Heart right ventricle (tissue), 16 donors: Measurements from ENCODE around the gene TTC7B. TPM values are rescaled to one million over a fixed set of nuclear protein-coding genes. Genes with fewer than 3 reads are reported as not detected.
A peak's percentile ranks its signal among the peaks of the same experiment; 100 is the strongest.

Experiments used
- ATAC-seq, 8 donors: fragments of 200-7000 bp; cut with Tn5 transposase; one replicate each; pipeline ENCODE4 v1.9.1; 2020; ENCODE audit warnings: mild to moderate bottlenecking in 8 of 8, moderate library complexity in 8 of 8, moderate number of reproducible peaks in 1 of 8
- DNase-seq, 2 donors: peaks; one replicate each; pipeline ENCODE4 v3.0.0-alpha.2; 2020
- H3K27ac ChIP-seq, 10 donors: fragments of 200-600 bp; sonication (generic) in 2 of 10; one replicate each; pipeline versions ENCODE4 v1.5.0 to v1.8.0; 2020 to 2022; ENCODE audit warnings: mild to moderate bottlenecking in 3 of 10
- H3K27me3 ChIP-seq, 7 donors: fragments of 200-600 bp; one replicate each; pipeline ENCODE4 v1.8.0; 2021 to 2022; ENCODE audit warnings: mild to moderate bottlenecking in 2 of 7
- H3K36me3 ChIP-seq, 9 donors: fragments of 200-600 bp; sonication (generic) in 1 of 9; one replicate each; pipeline versions ENCODE4 v1.5.0 to v1.8.0; 2020 to 2022; ENCODE audit warnings: mild to moderate bottlenecking in 2 of 9
- H3K4me1 ChIP-seq, 9 donors: fragments of 200-600 bp; sonication (generic) in 1 of 9; one replicate each; pipeline versions ENCODE4 v1.5.0 to v1.8.0; 2020 to 2022; ENCODE audit warnings: mild to moderate bottlenecking in 4 of 9
- H3K4me3 ChIP-seq, 10 donors: fragments of 200-600 bp; sonication (generic) in 2 of 10; one replicate each; pipeline versions ENCODE4 v1.5.0 to v1.8.0; 2020 to 2022; ENCODE audit warnings: mild to moderate bottlenecking in 7 of 10, moderate library complexity in 2 of 10
- H3K9me3 ChIP-seq, 11 donors: fragments of 200-600 bp in 10 of 11; sonication (generic) in 2 of 11; one replicate each; pipeline versions ENCODE4 v1.5.0 to v1.8.0; 2013 to 2022; ENCODE audit warnings: mild to moderate bottlenecking in 2 of 11, control low read depth in 1 of 11, moderate library complexity in 1 of 11
- CTCF ChIP-seq, 9 donors: fragments of 200-600 bp; sonication (generic) in 2 of 9; IDR thresholded peaks; one replicate each; pipeline versions ENCODE4 v1.5.0 to v1.8.0; 2021 to 2022; ENCODE audit warnings: antibody characterized with exemption in 9 of 9, mild to moderate bottlenecking in 5 of 9, moderate library complexity in 1 of 9
- WGBS, 2 donors: extraction: QIAGEN DNeasy Blood & Tissue Kit; methylation state at CpG; one replicate each; pipeline ENCODE4 v1.1.7; 2013; ENCODE audit warnings: inconsistent platforms in 1 of 2; 5-methylcytosine and 5-hydroxymethylcytosine counted together
- intact Hi-C, 10 donors: fragments of 100-400 bp; cut with DNase I; formaldehyde crosslinking; loops; one replicate each; pipeline versions ENCODE4 v1.11.1 to v1.14.2; 2022
- polyA plus RNA-seq, 2 donors: library from polyadenylated mRNA; stranded (reverse); fragments of 200-250 nt; gene quantifications; one replicate each; pipeline ENCODE4 v1.2.3, GENCODE V29; 2013
- total RNA-seq, 10 donors: library from RNA; stranded (reverse); fragmentation: NEBNext Ultra II Directional in 3 of 10; extraction: Animal tissue kit (Norgen Biotek cat#: 25700) in 3 of 10; gene quantifications; one replicate each; pipeline versions ENCODE4 v1.2.1 to v1.2.4, GENCODE V29; 2021 to 2023
- donor health status: Arrhythmogenic right ventricular cardiomyopathy.
- donor health status: ischemic (EF 13 %, LVEDD 7.1; RV severe dilation, severe dysfunction).
- donor health status: healthy with polysubstance abuse.
- donor health status: DM: no; HTN: yes; CAD: no.
- donor health status: DM: no; HTN: no; CAD: no.
- donor health status: ischemic (EF 25% LVEDD 6.9; RV normal size, moderate dysfunction).
- donor health status: ischemic (EF 25% LVEDD 5.7; RV mildly dilated, moderate dysfunction).
- donor health status: healthy.
- donor health status: DM: yes; HTN: yes; CAD: no.
- donor health status: Ischemic cardiomyopathy.
- donor health status: ischemic (EF 35%, LVEDD 5.7; RV mildly dilated, moderate dysfunction).
- donor health status: nonischemic (EF 11% LVEDD 7.7; RV severe dilation, severe dysfunction).
- donor health status: DM: yes; HTN: yes; CAD: no.
- donor health status: PGD.
- donor health status: ischemic (EF 29% LVEDD 5.4; RV normal size, mild dysfunction).
- donor health status: nonischemic (EF 23%, LVEDD 6.1; RV moderate dilation, normal function).

TTC7B gene
- total and polyA plus RNA-seq, 12 donors: 23.0 to 79.4 (median 65.5) TPM

GRCh38 chr14:90611501-90611900, 204.7 kb downstream of the TTC7B start:
- peaks cover 4 to 72% (median 52%) of the 10 kb centered on the region in 9 donors for H3K4me1 ChIP-seq
- intact Hi-C loops: no loop called here
- TF ChIP-seq CTCF (IDR thresholded peaks at IDR 0.05): no peak
- no peak overlapping the region for H3K4me3 ChIP-seq
- H3K27me3 ChIP-seq: no peaks in the 10 kb centered on the region
- no peaks in the 10 kb centered on the region for H3K9me3 ChIP-seq
- DNase-seq (no peak), ATAC-seq (no peak)
- 56 to 69% methylated on average over 7 of the region's 7 CpGs for WGBS, 2 donors
- H3K27ac ChIP-seq: peak overlapping the region in 6 of 10 donors; percentile 33 to 80 (median 64)
- peaks cover 0 to 16% (median 0%) of the 10 kb centered on the region in 9 donors for H3K36me3 ChIP-seq

- no peak for ATAC-seq
- Histone ChIP-seq H3K27me3 (no peaks in the 10 kb centered on the region), H3K4me3 (no peak overlapping the region), H3K27ac (no peak overlapping the region), H3K4me1 (peaks cover 0 to 62% (median 42%) of the 10 kb centered on the region in 9 donors), H3K36me3 (peaks cover 0 to 16% (median 0%) of the 10 kb centered on the region in 9 donors), H3K9me3 (no peaks in the 10 kb centered on the region)
- no peak for TF ChIP-seq CTCF (IDR thresholded peaks at IDR 0.05)
- intact Hi-C loops: no loop called here
- WGBS, 2 donors: 86 to 88% methylated on average over 10 of the region's 10 CpGs
- no peak for DNase-seq
Observed at GRCh38 chr14:90610346-90611040, 205.7 kb downstream of the TTC7B start.

DNA sequence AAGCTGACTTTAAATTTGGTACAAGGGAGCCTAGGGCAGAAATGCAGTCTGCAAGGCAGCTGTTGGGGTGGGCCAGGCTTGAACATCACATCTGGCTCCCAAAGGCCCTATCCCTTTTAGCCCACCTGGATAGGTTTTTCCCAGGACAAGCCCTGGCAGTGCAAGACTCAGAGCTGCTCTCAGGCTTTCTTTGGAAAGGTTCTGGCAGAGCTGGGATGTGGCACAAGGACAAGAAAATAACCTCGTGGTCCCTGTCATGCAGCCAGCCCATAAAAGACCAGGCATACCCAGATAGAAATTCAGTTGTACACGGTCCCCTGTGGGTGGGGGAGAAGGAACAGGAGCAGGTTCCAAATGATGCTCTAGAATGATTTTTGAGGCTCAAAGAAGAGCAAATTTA, 206.9 kb downstream of the TTC7B start:
- Histone ChIP-seq H3K27ac (peak overlapping the region in 1 of 10 donors; percentile 28), H3K4me3 (no peak overlapping the region), H3K4me1 (peaks cover 0 to 53% (median 31%) of the 10 kb centered on the region in 9 donors), H3K27me3 (no peaks in the 10 kb centered on the region), H3K36me3 (peaks cover 0 to 16% (median 0%) of the 10 kb centered on the region in 9 donors), H3K9me3 (no peaks in the 10 kb centered on the region)
- DNase-seq (no peak), ATAC-seq (peak in 4 of 8 donors; percentile 23 to 43 (median 34))
- 24 to 47% methylated on average over 2 of the region's 2 CpGs for WGBS, 2 donors
- intact Hi-C loops: loop anchor here in 1 of 10 donors (10.0 kb wide), 1 partner anchor 215 kb away; the partner anchor contains the start of gene CALM1
- no peak for TF ChIP-seq CTCF (IDR thresholded peaks at IDR 0.05)

GRCh38 chr14:90608929-90609341, 207.3 kb downstream of the TTC7B start:
- peak overlapping the region in 1 of 10 donors; percentile 28 for H3K27ac ChIP-seq
- DNase-seq (no peak), ATAC-seq (no peak)
- WGBS, 2 donors: 76 to 80% methylated on average over 7 of the region's 7 CpGs
- no peaks in the 10 kb centered on the region for H3K27me3 ChIP-seq
- H3K9me3 ChIP-seq: no peaks in the 10 kb centered on the region
- no peak for TF ChIP-seq CTCF (IDR thresholded peaks at IDR 0.05)
- H3K36me3 ChIP-seq: peaks cover 0 to 16% (median 0%) of the 10 kb centered on the region in 9 donors
- intact Hi-C loops: loop anchor here in 1 of 10 donors (10.0 kb wide), 1 partner anchor 214 kb away; the partner anchor contains the start of gene CALM1
- H3K4me3 ChIP-seq: no peak overlapping the region
- peaks cover 0 to 53% (median 27%) of the 10 kb centered on the region in 9 donors for H3K4me1 ChIP-seq
